ENCODE measurements around the gene MED20.
"Not testable (repeated sequence)": the region's sequence is repeated elsewhere in the genome, so short reads cannot be mapped to it uniquely, and the experiment has no call there.

Gene MED20

GRCh38 chr6:41958022-41958856, 37.3 kb upstream of the MED20 start:
- Histone ChIP-seq H3K9ac (ENCODE audit: low read length in 2 of 2) (no peak overlapping the region), H3K9me3 (ENCODE audit: control insufficient read depth in 2 of 2, low read length in 2 of 2) (no peaks in the 10 kb centered on the region), H3K27ac (ENCODE audit: low read length) (no peak overlapping the region), H3K27me3 (ENCODE audit: control insufficient read depth in 1 of 2, insufficient read depth in 2 of 2, low read length in 2 of 2) (no peaks in the 10 kb centered on the region), H3K4me1 (ENCODE audit: control insufficient read depth, insufficient read depth, low read length) (no peaks in the 10 kb centered on the region), H3K36me3 (ENCODE audit: control insufficient read depth in 2 of 2, insufficient read depth in 2 of 2, low read length in 2 of 2) (no peaks in the 10 kb centered on the region), H3K4me3 (ENCODE audit: low read length in 2 of 2) (no peak overlapping the region)

GRCh38 chr6:41957117-41957516, 36.2 kb upstream of the MED20 start:
- H3K4me3 ChIP-seq (ENCODE audit: low read length in 2 of 2) = no peak overlapping the region

GRCh38 chr6:41955412-41955811, 34.5 kb upstream of the MED20 start:
- Histone ChIP-seq H3K27ac (ENCODE audit: low read length) (no peak overlapping the region), H3K9me3 (ENCODE audit: control insufficient read depth in 2 of 2, low read length in 2 of 2) (no peaks in the 10 kb centered on the region), H3K4me3 (ENCODE audit: low read length in 2 of 2) (no peak overlapping the region), H3K9ac (ENCODE audit: low read length in 2 of 2) (no peak overlapping the region), H3K27me3 (ENCODE audit: control insufficient read depth in 1 of 2, insufficient read depth in 2 of 2, low read length in 2 of 2) (no peaks in the 10 kb centered on the region), H3K36me3 (ENCODE audit: control insufficient read depth in 2 of 2, insufficient read depth in 2 of 2, low read length in 2 of 2) (no peaks in the 10 kb centered on the region), H3K4me1 (ENCODE audit: control insufficient read depth, insufficient read depth, low read length) (no peaks in the 10 kb centered on the region)

More at GRCh38 chr6:41957117-41957516, 36.2 kb upstream of the MED20 start:
- Histone ChIP-seq H3K9me3 (ENCODE audit: control insufficient read depth in 2 of 2, low read length in 2 of 2) (no peaks in the 10 kb centered on the region), H3K9ac (ENCODE audit: low read length in 2 of 2) (no peak overlapping the region), H3K36me3 (ENCODE audit: control insufficient read depth in 2 of 2, insufficient read depth in 2 of 2, low read length in 2 of 2) (no peaks in the 10 kb centered on the region), H3K27me3 (ENCODE audit: control insufficient read depth in 1 of 2, insufficient read depth in 2 of 2, low read length in 2 of 2) (no peaks in the 10 kb centered on the region), H3K4me1 (ENCODE audit: control insufficient read depth, insufficient read depth, low read length) (no peaks in the 10 kb centered on the region), H3K27ac (ENCODE audit: low read length) (no peak overlapping the region)

GRCh38 chr6:41954668-41955067, 33.7 kb upstream of the MED20 start:
- no peak overlapping the region for H3K4me3 ChIP-seq (ENCODE audit: low read length in 2 of 2)
- H3K4me1 ChIP-seq (ENCODE audit: control insufficient read depth, insufficient read depth, low read length) = no peaks in the 10 kb centered on the region
- no peaks in the 10 kb centered on the region for H3K36me3 ChIP-seq (ENCODE audit: control insufficient read depth in 2 of 2, insufficient read depth in 2 of 2, low read length in 2 of 2)
- H3K27ac ChIP-seq (ENCODE audit: low read length) = no peak overlapping the region
- no peak overlapping the region for H3K9ac ChIP-seq (ENCODE audit: low read length in 2 of 2)
- no peaks in the 10 kb centered on the region for H3K27me3 ChIP-seq (ENCODE audit: control insufficient read depth in 1 of 2, insufficient read depth in 2 of 2, low read length in 2 of 2)
- no peaks in the 10 kb centered on the region for H3K9me3 ChIP-seq (ENCODE audit: control insufficient read depth in 2 of 2, low read length in 2 of 2)

- no peak overlapping the region for H3K9ac ChIP-seq (ENCODE audit: low read length in 2 of 2)
- H3K27ac ChIP-seq (ENCODE audit: low read length) = no peak overlapping the region
- H3K4me3 ChIP-seq (ENCODE audit: low read length in 2 of 2) = no peak overlapping the region
- no peaks in the 10 kb centered on the region for H3K4me1 ChIP-seq (ENCODE audit: control insufficient read depth, insufficient read depth, low read length)
- no peaks in the 10 kb centered on the region for H3K36me3 ChIP-seq (ENCODE audit: control insufficient read depth in 2 of 2, insufficient read depth in 2 of 2, low read length in 2 of 2)
- H3K27me3 ChIP-seq (ENCODE audit: control insufficient read depth in 1 of 2, insufficient read depth in 2 of 2, low read length in 2 of 2) = no peaks in the 10 kb centered on the region
- H3K9me3 ChIP-seq (ENCODE audit: control insufficient read depth in 2 of 2, low read length in 2 of 2) = no peaks in the 10 kb centered on the region
Measured at GRCh38 chr6:41947581-41948220, 26.8 kb upstream of the MED20 start.

GRCh38 chr6:41943456-41943855, 22.5 kb upstream of the MED20 start:
- no peak overlapping the region for H3K9ac ChIP-seq (ENCODE audit: low read length in 2 of 2)
- H3K4me1 ChIP-seq (ENCODE audit: control insufficient read depth, insufficient read depth, low read length) = peaks cover 34% of the 10 kb centered on the region
- H3K36me3 ChIP-seq (ENCODE audit: control insufficient read depth in 2 of 2, insufficient read depth in 2 of 2, low read length in 2 of 2) = no peaks in the 10 kb centered on the region
- H3K27me3 ChIP-seq (ENCODE audit: control insufficient read depth in 1 of 2, insufficient read depth in 2 of 2, low read length in 2 of 2) = no peaks in the 10 kb centered on the region
- no peaks in the 10 kb centered on the region for H3K9me3 ChIP-seq (ENCODE audit: control insufficient read depth in 2 of 2, low read length in 2 of 2)
- no peak overlapping the region for H3K27ac ChIP-seq (ENCODE audit: low read length)
- no peak overlapping the region for H3K4me3 ChIP-seq (ENCODE audit: low read length in 2 of 2)

- H3K4me1 ChIP-seq (ENCODE audit: control insufficient read depth, insufficient read depth, low read length) = peaks cover 38% of the 10 kb centered on the region
- H3K4me3 ChIP-seq (ENCODE audit: low read length in 2 of 2); H3K27ac ChIP-seq (ENCODE audit: low read length); H3K9ac ChIP-seq (ENCODE audit: low read length in 2 of 2); H3K27me3 ChIP-seq (ENCODE audit: control insufficient read depth in 1 of 2, insufficient read depth in 2 of 2, low read length in 2 of 2); H3K36me3 ChIP-seq (ENCODE audit: control insufficient read depth in 2 of 2, insufficient read depth in 2 of 2, low read length in 2 of 2); H3K9me3 ChIP-seq (ENCODE audit: control insufficient read depth in 2 of 2, low read length in 2 of 2): not testable (repeated sequence)
Measured at GRCh38 chr6:41942882-41943281, 21.9 kb upstream of the MED20 start.

- Histone ChIP-seq H3K36me3 (ENCODE audit: control insufficient read depth in 2 of 2, insufficient read depth in 2 of 2, low read length in 2 of 2) (no peaks in the 10 kb centered on the region), H3K4me3 (ENCODE audit: low read length in 2 of 2) (peak overlapping the region; percentile 69 to 89), H3K9ac (ENCODE audit: low read length in 2 of 2) (peak overlapping the region; percentile 51 to 73), H3K27ac (ENCODE audit: low read length) (peak overlapping the region; percentile 77), H3K9me3 (ENCODE audit: control insufficient read depth in 2 of 2, low read length in 2 of 2) (no peaks in the 10 kb centered on the region), H3K4me1 (ENCODE audit: control insufficient read depth, insufficient read depth, low read length) (peaks cover 40% of the 10 kb centered on the region), H3K27me3 (ENCODE audit: control insufficient read depth in 1 of 2, insufficient read depth in 2 of 2, low read length in 2 of 2) (no peaks in the 10 kb centered on the region)
Measured at GRCh38 chr6:41942067-41942851, 21.3 kb upstream of the MED20 start.

- Histone ChIP-seq H3K4me1 (ENCODE audit: control insufficient read depth, insufficient read depth, low read length) (peaks cover 45% of the 10 kb centered on the region), H3K4me3 (ENCODE audit: low read length in 2 of 2) (peak within 1 kb of the TSS; percentile 80 to 89), H3K9me3 (ENCODE audit: control insufficient read depth in 2 of 2, low read length in 2 of 2) (no peaks in the 10 kb centered on the region), H3K36me3 (ENCODE audit: control insufficient read depth in 2 of 2, insufficient read depth in 2 of 2, low read length in 2 of 2) (peaks cover 1 to 4% of the 10 kb centered on the region in 2 donors), H3K27ac (ENCODE audit: low read length) (peak within 1 kb of the TSS; percentile 77), H3K9ac (ENCODE audit: low read length in 2 of 2) (peak within 1 kb of the TSS; percentile 73 to 76), H3K27me3 (ENCODE audit: control insufficient read depth in 1 of 2, insufficient read depth in 2 of 2, low read length in 2 of 2) (no peaks in the 10 kb centered on the region)
Measured at GRCh38 chr6:41941280-41942066, 20.5 kb upstream of the MED20 start, which contains the start of gene CCND3. Gene CCND3 (minus strand): TSS chr6:41941808. CDS start chr6:41941649, 159 bp downstream.

GRCh38 chr6:41940759-41941279, 19.9 kb upstream of the MED20 start:
- peak overlapping the region; percentile 41 for H3K27ac ChIP-seq (ENCODE audit: low read length)
- no peaks in the 10 kb centered on the region for H3K27me3 ChIP-seq (ENCODE audit: control insufficient read depth in 1 of 2, insufficient read depth in 2 of 2, low read length in 2 of 2)
- H3K9ac ChIP-seq (ENCODE audit: low read length in 2 of 2) = peak overlapping the region; percentile 73 to 76
- H3K36me3 ChIP-seq (ENCODE audit: control insufficient read depth in 2 of 2, insufficient read depth in 2 of 2, low read length in 2 of 2) = peaks cover 4 to 6% of the 10 kb centered on the region in 2 donors
- H3K9me3 ChIP-seq (ENCODE audit: control insufficient read depth in 2 of 2, low read length in 2 of 2) = no peaks in the 10 kb centered on the region
- H3K4me1 ChIP-seq (ENCODE audit: control insufficient read depth, insufficient read depth, low read length) = peaks cover 51% of the 10 kb centered on the region
- peak overlapping the region; percentile 80 to 89 for H3K4me3 ChIP-seq (ENCODE audit: low read length in 2 of 2)

Measured in stomach smooth muscle (tissue), 2 donors.